Hepatocyte (in vitro differentiated cells): ENCODE measurements around the gene SLC6A4.

Experiments used
- CTCF ChIP-seq: fragments of 200-600 bp; sonication (generic); IDR thresholded peaks from 2 replicates; pipeline ENCODE4 v1.5.1; 2016; ENCODE audit warnings: antibody characterized with exemption, mild to moderate bottlenecking; ENCODE audit not compliant: poor library complexity
- EZH2 ChIP-seq: fragments of 200-600 bp; sonication (generic); IDR thresholded peaks from 2 replicates; pipeline ENCODE4 v1.6.1; 2016; ENCODE audit warnings: antibody characterized with exemption, mild to moderate bottlenecking, borderline replicate concordance
- EZH2phosphoT487 ChIP-seq: fragments of 200-600 bp; sonication (generic); IDR thresholded peaks from one replicate; pipeline ENCODE4 v1.6.1; 2018; ENCODE audit warnings: antibody characterized with exemption, mild to moderate bottlenecking, low read depth, moderate library complexity; ENCODE audit not compliant: unreplicated experiment, severe bottlenecking

- TF ChIP-seq EZH2 (no peak), CTCF (no peak), EZH2phosphoT487 (no peak)
Measured at GRCh38 chr17:30165147-30165546, 70.3 kb downstream of the SLC6A4 start.
